Lower lobe of right lung (tissue), 2 donors: Measurements from ENCODE around the gene P2RY14. TPM values are rescaled to one million over a fixed set of nuclear protein-coding genes. Genes with fewer than 3 reads are reported as not detected.

Source experiments
- ATAC-seq, 2 donors: fragments of 200-7000 bp; cut with Tn5 transposase; one replicate each; pipeline ENCODE4 v1.9.1; 2020 to 2022; ENCODE audit warnings: mild to moderate bottlenecking in 2 of 2, moderate library complexity in 2 of 2
- DNase-seq: peaks from one replicate; pipeline ENCODE4 v3.0.0-alpha.2; 2020
- H3K27ac ChIP-seq: fragments of 200-600 bp; one replicate; pipeline ENCODE4 v1.8.0; 2022
- H3K27me3 ChIP-seq: fragments of 200-600 bp; one replicate; pipeline ENCODE4 v1.8.0; 2022; ENCODE audit warnings: low read depth
- H3K36me3 ChIP-seq: fragments of 200-600 bp; one replicate; pipeline ENCODE4 v1.8.0; 2022; ENCODE audit warnings: mild to moderate bottlenecking
- H3K4me1 ChIP-seq: fragments of 200-600 bp; one replicate; pipeline ENCODE4 v1.8.0; 2022
- H3K4me3 ChIP-seq: fragments of 200-600 bp; one replicate; pipeline ENCODE4 v1.8.0; 2022; ENCODE audit warnings: mild to moderate bottlenecking
- H3K9me3 ChIP-seq: fragments of 200-600 bp; one replicate; pipeline ENCODE4 v1.8.0; 2022
- CTCF ChIP-seq: fragments of 200-600 bp; IDR thresholded peaks from one replicate; pipeline ENCODE4 v1.8.0; 2022; ENCODE audit warnings: antibody characterized with exemption, mild to moderate bottlenecking
- intact Hi-C: fragments of 100-400 bp; cut with DNase I; formaldehyde crosslinking; loops from one replicate; pipeline ENCODE4 v1.11.0; 2022
- total RNA-seq: library from RNA; stranded (reverse); fragmentation: NEBNext Ultra II Directional; extraction: Animal tissue kit (Norgen Biotek cat#: 25700); gene quantifications from one replicate; pipeline ENCODE4 v1.2.1, GENCODE V29; 2021
- donor health status: DM: no; HTN: yes; CAD: no; lungs with severe emphysema.

P2RY14 gene
- total RNA-seq, 1 donor from 2014 or later, result 5.7 TPM

- H3K4me3 ChIP-seq, result no peak overlapping the region
- intact Hi-C loops, result no loop called here
- H3K9me3 ChIP-seq, result no peaks in the 10 kb centered on the region
- no peaks in the 10 kb centered on the region for H3K36me3 ChIP-seq
- no peak for DNase-seq
- no peak for TF ChIP-seq CTCF
- no peaks in the 10 kb centered on the region for H3K4me1 ChIP-seq
- ATAC-seq, result no peak
- H3K27ac ChIP-seq, result no peak overlapping the region
- H3K27me3 ChIP-seq, result no peaks in the 10 kb centered on the region
These were observed 36.8 kb upstream of the P2RY14 start for GRCh38 chr3:151315136-151315535.

GRCh38 chr3:151314593-151314992 is 36.3 kb upstream of the P2RY14 start:
- H3K27ac ChIP-seq, result no peak overlapping the region
- no peaks in the 10 kb centered on the region for H3K9me3 ChIP-seq
- H3K4me1 ChIP-seq, result no peaks in the 10 kb centered on the region
- no peaks in the 10 kb centered on the region for H3K27me3 ChIP-seq
- no peak for TF ChIP-seq CTCF
- no peak for ATAC-seq
- DNase-seq, result no peak
- intact Hi-C loops, result no loop called here
- H3K4me3 ChIP-seq, result no peak overlapping the region
- H3K36me3 ChIP-seq, result no peaks in the 10 kb centered on the region

GRCh38 chr3:151314137-151314536 is 35.8 kb upstream of the P2RY14 start:
- H3K4me1 ChIP-seq, result no peaks in the 10 kb centered on the region
- H3K36me3 ChIP-seq, result no peaks in the 10 kb centered on the region
- no peaks in the 10 kb centered on the region for H3K9me3 ChIP-seq
- ATAC-seq (no peak), DNase-seq (no peak)
- H3K4me3 ChIP-seq, result no peak overlapping the region
- H3K27ac ChIP-seq, result no peak overlapping the region
- no peak for TF ChIP-seq CTCF
- intact Hi-C loops, result no loop called here
- no peaks in the 10 kb centered on the region for H3K27me3 ChIP-seq

- no peaks in the 10 kb centered on the region for H3K36me3 ChIP-seq
- ATAC-seq (no peak), DNase-seq (no peak)
- no peak for TF ChIP-seq CTCF
- H3K27ac ChIP-seq, result no peak overlapping the region
- intact Hi-C loops, result no loop called here
- H3K4me3 ChIP-seq, result no peak overlapping the region
- H3K4me1 ChIP-seq, result no peaks in the 10 kb centered on the region
- no peaks in the 10 kb centered on the region for H3K27me3 ChIP-seq
- H3K9me3 ChIP-seq, result no peaks in the 10 kb centered on the region
These were observed 34.6 kb upstream of the P2RY14 start for GRCh38 chr3:151312972-151313371.

- no peak overlapping the region for H3K27ac ChIP-seq
- peaks cover 6% of the 10 kb centered on the region for H3K4me1 ChIP-seq
- no peak for DNase-seq
- no peaks in the 10 kb centered on the region for H3K27me3 ChIP-seq
- no peaks in the 10 kb centered on the region for H3K9me3 ChIP-seq
- H3K4me3 ChIP-seq, result no peak overlapping the region
- no peak for ATAC-seq
- TF ChIP-seq CTCF, result no peak
- intact Hi-C loops, result no loop called here
- no peaks in the 10 kb centered on the region for H3K36me3 ChIP-seq
These were observed 31.2 kb upstream of the P2RY14 start for GRCh38 chr3:151309566-151309965.
